ENCODE data around the gene LASP1NB.

- TF ChIP-seq CTCF (IDR thresholded peaks at IDR 0.05), result no peak
- no peak for TF ChIP-seq POLR2A (IDR thresholded peaks at IDR 0.05)
These were observed 3.5 kb upstream of the LASP1NB start for GRCh38 chr17:38921756-38922411.

Measured in heart left ventricle (tissue), 13 donors.